AG09319 (cell line): ENCODE measurements around the gene PITPNM2.

Source experiments
- DNase-seq: peaks from one replicate; pipeline ENCODE4 v3.0.0-alpha.2; 2010; ENCODE audit warnings: low read depth; ENCODE audit errors: extremely low read depth
- TF ChIP-seq, protein P1 (sequence below): IDR thresholded peaks from 2 replicates; pipeline ENCODE4 v1.5.1; 2011; ENCODE audit warnings: low read depth, mild to moderate bottlenecking, inconsistent platforms, low read length, moderate library complexity

The PITPNM2 gene

DNA sequence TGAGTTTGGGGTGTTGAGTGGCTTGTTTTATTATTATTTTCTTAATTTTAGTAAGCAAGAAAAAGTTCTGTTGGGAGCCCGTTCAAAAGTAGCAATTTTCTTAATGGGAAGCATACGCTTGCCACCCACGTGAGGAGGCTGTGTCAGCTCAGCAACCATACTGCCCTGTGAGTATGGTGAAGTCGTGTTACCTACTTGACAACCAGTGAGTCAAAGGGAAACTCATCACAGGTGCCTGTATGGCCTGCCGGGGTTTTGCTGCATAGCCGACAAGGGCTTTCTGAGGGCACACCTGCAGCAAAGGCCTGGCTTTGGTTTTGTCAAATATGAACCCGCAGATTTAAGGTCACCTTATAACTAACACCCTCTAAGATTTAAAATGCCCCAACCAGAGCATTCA lies 31.1 kb downstream of the PITPNM2 start:
- TF ChIP-seq, protein P1, sequence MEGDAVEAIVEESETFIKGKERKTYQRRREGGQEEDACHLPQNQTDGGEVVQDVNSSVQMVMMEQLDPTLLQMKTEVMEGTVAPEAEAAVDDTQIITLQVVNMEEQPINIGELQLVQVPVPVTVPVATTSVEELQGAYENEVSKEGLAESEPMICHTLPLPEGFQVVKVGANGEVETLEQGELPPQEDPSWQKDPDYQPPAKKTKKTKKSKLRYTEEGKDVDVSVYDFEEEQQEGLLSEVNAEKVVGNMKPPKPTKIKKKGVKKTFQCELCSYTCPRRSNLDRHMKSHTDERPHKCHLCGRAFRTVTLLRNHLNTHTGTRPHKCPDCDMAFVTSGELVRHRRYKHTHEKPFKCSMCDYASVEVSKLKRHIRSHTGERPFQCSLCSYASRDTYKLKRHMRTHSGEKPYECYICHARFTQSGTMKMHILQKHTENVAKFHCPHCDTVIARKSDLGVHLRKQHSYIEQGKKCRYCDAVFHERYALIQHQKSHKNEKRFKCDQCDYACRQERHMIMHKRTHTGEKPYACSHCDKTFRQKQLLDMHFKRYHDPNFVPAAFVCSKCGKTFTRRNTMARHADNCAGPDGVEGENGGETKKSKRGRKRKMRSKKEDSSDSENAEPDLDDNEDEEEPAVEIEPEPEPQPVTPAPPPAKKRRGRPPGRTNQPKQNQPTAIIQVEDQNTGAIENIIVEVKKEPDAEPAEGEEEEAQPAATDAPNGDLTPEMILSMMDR, result no peak
- DNase-seq, result no peak

DNA sequence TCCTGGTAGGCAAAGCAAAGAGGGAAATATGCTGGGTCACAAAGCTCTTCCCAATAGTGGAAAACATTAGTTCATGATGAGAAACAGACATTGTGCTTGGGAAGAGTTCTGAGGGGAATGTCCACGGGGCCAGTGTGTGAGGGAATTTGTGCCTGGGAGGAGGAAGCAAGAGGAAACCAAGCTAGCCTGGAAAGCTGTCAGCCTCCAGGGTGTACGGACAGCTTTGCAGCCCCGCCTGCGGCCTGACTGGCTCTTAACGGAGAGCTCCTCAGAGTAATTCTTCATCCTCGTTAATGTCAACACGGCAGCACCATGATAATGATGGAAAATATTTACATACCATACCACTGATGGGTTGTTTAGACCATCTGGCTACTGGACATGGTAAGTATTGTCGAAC lies 32.4 kb downstream of the PITPNM2 start:
- TF ChIP-seq, protein P1, result no peak
- DNase-seq, result no peak

DNA sequence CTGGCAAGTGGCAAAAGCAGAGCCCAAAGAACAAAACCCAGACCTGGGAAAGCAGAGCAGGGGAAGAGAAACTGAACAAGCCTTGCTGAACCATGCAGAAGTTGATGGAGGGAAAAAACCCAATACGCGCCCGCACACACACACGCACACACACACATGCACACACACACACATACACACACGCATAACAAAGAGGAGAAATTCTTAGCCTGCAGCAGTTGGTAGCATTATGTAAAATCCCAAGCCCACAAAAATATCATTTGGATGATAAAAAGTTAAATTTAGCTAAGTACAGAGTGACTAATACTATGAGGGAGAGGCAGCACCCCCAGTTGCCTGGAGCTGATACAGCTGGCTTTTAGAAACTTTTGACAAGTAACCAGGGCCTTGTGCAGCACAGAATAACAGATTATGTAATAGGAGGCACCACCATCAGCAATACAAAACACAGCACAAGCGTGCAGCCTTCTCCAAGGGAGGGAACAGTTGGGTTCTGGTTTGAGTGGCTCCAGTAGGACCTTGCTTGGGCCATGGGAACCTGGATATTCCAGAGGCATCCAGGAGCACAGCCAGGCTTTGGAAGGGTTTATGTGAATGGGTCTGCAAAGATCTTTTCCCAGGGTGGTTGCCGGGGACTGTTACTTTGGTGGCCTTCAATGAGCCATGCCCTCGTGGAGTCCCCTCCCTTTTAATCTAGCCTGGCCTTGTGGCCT lies 35.3 kb downstream of the PITPNM2 start:
- peak; percentile 84 for DNase-seq
- TF ChIP-seq, protein P1, result no peak

DNA sequence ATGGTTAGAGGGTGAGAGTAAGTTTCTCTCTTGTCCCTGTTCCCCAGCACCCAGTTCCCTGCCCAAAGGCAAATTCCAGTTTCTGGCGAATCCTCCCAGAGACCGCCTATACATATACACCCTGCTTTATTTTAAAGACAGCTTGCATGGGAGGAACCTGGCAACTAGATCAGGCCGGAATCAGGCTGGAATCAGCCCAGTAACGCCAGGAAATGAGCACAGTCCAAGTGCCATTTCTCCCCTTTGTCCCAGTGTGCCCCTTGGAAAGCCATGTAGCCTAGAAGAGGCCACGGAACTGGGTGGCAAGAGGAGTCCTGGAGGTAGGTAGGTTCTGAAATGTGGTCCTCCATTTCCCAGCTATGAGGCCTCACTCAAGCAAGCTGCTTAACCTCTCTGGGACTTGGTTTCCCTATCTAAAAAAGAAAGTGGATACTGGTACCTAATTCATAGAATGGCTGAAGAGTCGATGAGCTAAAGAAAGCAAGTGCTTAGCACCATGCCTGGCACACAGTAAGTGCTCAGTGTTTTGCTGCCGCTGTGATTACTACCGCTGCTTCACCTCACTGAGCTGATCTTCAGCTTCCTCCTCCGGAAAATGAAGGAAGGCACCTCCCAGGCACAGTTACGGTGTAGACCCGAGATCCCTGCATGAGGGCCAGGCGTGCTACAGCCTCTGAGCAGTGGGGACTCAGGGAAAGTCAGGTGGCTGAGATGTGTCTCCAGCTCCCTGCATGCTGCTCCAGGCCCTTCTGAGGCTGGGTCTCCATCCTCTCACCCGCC lies 36.4 kb downstream of the PITPNM2 start:
- TF ChIP-seq, protein P1, result no peak
- DNase-seq, result no peak

DNA sequence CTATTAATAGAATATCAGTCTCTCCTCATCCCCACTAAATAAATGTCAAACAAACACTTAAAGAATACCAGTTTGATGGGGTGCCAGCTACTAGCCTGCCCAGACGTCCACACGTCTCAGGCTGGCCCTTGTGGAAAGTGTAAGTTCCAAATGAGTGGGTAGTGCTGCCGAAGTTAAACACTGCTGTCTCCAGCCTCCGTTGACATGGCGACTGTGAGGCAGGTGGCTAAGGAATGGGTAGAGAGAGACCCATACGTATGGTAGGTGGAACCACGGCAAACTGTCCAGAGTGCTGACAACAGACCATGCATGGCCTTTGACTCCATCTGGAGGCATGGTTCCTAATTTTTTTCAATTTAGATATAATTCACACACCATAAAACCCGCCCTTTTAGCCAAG lies 37.9 kb downstream of the PITPNM2 start:
- TF ChIP-seq, protein P1, result no peak
- no peak for DNase-seq

DNA sequence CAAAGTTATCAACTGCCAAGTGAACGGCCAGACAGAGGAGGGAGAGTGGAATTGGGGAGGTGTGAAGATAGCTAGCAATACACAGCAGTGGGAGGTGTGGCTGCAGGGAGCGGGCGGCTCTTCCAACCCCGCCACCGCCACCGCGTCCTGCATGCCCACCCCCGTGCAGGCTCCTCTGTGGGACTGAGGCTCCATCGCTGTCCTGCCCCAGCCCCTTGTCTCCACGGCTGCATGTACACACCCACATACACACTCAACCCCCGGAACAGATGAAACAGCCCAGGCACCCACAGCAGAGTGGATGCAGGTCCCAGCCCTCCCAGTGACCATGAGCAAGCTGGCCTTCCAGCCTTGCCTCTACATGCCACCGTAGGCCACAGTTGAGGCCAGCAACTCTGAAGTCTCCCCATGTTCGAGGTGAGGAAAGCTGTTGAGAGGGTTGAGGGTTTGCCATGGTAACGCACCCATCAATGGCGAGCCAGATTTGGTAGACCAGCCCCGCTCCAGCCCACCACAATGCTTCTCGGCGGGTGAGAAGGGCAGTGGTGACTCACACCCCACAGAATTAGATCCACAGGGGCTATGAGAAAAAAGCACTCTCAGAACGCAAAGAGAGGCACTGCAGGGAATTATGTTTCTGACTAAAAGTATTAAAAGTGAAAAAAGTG lies 39.3 kb downstream of the PITPNM2 start:
- no peak for DNase-seq
- TF ChIP-seq, protein P1, result no peak

DNA sequence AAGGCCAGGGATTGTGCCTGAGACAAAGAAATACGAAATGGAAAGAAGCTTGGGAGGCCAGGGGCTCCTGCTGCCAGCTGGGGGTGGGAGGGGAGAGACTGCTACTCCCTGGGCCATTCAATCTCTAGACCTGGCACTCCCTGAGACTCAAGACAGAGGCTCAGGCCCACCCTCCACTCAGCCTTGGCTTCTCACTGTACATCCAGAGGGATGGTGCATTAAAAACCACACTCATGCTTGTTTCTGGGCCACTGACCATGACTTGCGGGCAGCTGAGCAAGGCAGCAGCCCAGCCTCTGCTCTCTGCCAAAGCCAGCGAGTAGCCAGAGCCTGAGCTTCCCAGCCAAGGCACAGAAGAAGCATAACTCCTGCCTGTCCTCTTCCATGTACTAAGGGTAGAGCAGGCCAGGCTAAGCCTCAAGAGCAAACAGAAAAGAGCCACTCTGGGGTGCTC lies 41.5 kb downstream of the PITPNM2 start:
- TF ChIP-seq, protein P1, result no peak
- DNase-seq, result no peak
